NOMO-1 treated with DMSO at 0.1 percent for 48 hours (cell line): ENCODE results near the gene SDK1.

Experiments
- DNase-seq: peaks from one replicate; lab custom pipeline; 2025; ENCODE audit not compliant: unreplicated experiment; lab: John Stamatoyannopoulos, UW

Gene SDK1

DNA sequence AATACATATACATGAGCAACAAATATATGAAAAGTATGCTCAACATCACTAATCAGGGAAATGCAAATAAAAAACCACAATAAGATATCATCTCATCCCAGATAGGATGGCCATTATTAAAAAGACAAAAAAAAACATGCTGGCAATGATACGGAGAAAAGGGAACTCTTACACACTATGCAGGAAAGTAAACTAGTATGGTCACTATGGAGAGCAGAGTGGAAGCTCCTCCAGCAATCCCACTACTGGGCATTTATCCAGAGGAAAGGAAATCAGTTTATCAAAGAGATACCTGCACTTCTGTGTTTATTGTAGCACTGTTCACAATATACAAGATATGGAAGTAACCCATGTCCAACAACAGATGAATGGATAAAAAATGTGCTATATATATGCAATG lies 217.5 kb downstream of the SDK1 start:
- DNase-seq, result no peak

DNA sequence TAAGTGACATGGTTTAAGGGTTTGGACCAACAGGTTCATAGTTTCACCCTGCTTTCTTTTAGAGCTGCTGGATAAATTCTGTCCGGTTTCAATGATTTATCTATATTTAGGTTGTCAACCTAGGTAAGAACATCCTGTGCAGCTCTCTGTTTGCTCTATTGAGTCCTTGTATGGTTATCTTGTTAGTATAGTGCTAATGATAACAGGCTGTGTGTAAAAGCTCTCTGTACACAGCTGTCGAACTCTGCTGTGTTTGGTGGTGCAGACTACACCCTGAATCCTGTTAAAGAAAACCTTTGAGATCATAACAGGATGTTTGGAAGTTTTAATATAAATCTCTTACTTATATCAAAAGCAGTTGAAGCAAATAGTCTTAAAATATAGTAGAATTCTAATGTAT lies 219.2 kb downstream of the SDK1 start:
- no peak for DNase-seq

- DNase-seq, result no peak
Measured at GRCh38 chr7:3527496-3528124, 226.6 kb downstream of the SDK1 start.

- DNase-seq, result no peak
Measured at GRCh38 chr7:3533040-3533439, 232.0 kb downstream of the SDK1 start.

DNA sequence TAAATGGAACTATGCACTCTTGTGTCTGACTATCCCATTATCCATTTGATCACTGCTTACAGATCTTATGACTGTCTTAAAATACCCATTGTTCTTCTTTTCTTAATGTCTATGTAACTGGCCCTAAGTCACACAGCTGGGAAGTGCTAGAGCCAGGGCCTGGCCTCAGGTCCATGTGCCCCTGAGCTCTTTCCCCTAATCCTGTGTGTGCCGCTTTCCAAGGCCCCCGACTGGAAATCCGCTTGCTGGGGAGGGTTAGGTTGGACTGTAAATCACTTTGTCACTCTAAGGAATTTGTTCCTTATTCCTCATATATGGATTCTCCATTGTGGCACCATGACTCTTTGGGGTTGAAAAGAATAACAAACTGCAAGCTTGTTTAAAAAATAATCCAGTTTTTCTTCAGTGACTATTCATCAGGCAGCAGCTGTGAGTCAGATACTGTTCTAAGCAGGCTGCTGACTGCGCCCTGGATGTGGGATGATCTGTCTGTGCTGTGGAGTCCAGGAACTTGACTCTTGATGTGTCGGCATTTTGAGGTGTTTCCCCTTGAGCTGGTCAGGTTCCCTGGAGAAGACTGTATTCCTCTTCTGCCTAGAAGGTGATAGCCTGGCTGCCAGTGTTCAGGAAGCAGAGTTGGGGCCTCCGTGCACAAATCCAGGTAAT lies 236.3 kb downstream of the SDK1 start:
- no peak for DNase-seq

DNA sequence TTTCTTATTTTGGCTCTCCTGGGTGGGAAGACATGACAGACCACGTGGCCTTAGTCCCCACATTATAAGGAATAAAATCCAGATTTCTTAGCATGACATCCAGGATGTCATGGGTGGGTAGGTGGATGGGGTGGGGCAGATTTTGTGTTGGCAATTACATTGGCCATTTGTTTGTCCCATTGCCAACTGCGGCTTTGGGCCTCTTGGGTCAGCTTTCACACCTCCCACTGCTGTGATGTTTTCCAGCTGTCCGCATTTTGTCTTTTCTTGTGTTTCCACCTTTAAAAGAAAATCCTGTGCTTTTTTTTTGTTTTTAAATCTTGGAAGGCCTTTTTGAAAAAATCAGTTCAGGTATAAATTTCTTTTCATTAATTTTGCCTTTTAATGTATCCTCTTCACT lies 237.0 kb downstream of the SDK1 start:
- DNase-seq, result no peak

DNA sequence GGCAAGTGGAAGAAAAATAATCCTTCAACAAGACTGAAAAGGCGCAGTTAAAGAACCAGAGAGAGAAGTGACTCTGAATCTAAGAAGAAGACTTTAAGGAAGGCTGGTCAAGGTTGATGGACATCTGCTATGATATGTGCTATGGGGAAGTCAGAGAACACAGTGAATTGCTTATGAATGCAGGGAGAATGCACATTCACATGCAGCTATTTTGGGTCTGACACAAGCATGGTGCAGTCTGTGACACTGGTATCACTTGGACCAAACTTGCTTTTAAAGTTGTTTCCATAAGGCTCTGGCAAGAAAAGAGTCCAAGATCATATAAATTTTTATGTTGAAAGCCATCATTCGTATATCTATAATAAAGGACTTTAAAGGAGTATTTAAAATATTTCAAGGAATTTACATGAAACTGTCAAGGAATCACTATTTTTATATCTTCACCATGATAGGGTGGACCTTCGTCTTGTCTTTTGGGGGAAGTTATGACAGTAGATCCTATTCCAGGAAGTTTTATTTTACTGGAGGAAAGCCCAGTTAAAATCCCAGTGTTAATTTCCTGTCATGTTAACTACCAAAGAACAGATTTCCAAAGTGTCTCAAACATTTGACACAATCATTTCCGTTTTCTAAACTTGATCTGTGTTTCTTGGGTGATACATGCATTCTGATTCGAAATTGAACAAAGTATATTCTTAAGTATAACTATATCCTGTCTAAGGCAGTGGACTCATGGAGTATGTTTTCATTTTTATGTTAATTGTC lies 239.6 kb downstream of the SDK1 start:
- no peak for DNase-seq

- DNase-seq, result no peak
Measured at GRCh38 chr7:3544202-3544601, 243.2 kb downstream of the SDK1 start.

DNA sequence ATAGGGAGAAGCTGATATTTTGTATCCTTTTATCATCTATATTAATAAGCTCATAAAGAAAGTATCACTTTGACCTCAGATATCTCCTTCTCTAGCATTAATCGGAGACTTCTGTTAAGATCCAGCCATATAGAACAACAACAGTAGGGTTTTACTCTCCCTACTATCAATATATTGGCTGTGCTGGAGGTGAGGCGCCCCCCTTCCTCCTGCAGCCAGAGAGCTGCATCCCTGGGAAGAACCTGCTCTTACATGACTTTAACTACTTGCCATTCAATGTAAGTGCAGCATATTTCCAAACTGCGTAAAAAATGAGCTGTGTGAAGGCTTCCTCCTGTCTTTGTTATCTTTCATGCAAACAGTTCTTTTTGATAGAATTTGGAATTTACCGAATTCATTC lies 247.8 kb downstream of the SDK1 start:
- no peak for DNase-seq

- no peak for DNase-seq
Measured at GRCh38 chr7:3549601-3550000, 248.5 kb downstream of the SDK1 start.

- DNase-seq, result no peak
Measured at GRCh38 chr7:3551536-3551935, 250.5 kb downstream of the SDK1 start.

GRCh38 chr7:3552499-3552898 lies 251.4 kb downstream of the SDK1 start:
- DNase-seq, result peak; percentile 86

GRCh38 chr7:3558400-3558799 lies 257.3 kb downstream of the SDK1 start:
- no peak for DNase-seq

DNA sequence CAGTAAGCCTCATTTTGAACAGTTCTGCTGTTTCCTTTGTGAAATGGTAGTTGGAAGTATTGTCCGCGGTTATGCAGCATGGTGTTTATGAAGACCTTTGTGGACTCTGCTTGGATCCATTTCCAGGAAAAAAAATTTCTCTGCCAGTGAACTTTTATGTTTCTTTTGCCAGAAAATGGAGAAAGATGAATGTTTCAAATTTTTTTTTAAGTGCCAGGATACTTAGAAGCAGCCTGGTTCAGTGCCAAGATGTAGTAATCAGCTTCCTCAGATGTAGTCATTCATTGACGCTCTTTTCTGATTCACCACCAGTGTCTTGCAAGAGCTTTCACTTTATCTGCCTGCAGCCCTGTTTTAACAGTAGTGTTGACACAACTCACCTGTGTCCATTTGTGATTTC lies 258.2 kb downstream of the SDK1 start:
- peak; percentile 80 for DNase-seq

- DNase-seq, result no peak
Measured at GRCh38 chr7:3560495-3560894, 259.4 kb downstream of the SDK1 start.

DNA sequence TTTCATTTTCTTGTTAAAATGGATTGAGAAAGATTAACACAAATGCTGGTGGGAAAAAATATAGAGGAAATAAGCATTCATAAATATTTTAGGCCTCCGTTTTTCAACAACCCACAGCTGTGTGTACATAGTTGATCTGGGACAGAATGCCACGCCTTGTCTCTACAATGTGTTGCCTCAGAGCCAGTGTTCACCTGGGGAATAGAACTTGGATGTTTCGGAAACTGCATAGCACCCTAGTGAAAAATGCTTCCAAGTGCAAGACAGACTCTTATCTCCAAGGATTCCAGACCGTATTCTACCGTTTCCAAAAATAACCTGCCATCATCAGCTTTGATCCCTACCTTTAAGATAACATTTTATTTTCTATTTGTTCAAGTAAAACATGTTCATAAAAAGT lies 260.9 kb downstream of the SDK1 start:
- no peak for DNase-seq

- no peak for DNase-seq
Measured at GRCh38 chr7:3564231-3564630, 263.2 kb downstream of the SDK1 start.

DNA sequence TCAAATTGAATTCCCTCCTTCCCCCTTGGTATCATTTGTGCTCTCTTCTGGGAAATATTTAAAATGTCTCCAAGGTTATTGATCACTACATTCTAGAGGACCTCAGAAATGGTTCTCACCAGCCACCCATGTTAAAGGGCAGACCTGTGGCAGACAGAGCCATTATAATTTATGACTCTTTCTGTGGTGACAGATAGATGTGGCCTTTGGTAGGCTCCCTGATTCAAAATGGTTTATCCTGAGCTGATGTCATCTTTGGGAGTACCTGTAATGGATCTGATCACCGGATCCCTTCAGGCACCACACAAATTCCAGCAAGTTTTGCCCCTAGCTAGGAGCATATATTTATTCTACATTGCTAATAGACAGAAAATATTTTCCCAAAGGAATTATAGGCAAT lies 267.5 kb downstream of the SDK1 start:
- no peak for DNase-seq

DNA sequence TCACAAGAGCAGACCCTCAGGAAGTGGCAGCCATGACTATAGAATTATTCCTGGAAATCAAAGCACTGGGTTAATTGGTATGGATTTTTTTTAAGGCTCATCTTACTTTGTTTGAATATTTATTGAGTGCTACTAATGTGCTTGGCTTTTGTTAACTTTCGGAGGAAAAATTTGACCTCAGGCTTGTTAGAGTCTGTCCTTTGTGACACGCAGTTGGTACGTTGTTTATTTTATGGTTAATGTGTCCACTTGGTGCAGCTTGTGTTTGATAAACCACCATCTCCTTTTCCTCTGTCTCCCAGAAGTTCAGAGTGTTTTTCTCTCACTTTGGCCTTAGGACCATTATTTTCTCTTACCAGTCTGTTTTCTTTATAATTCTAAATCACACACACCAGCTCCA lies 268.6 kb downstream of the SDK1 start:
- DNase-seq, result no peak

DNA sequence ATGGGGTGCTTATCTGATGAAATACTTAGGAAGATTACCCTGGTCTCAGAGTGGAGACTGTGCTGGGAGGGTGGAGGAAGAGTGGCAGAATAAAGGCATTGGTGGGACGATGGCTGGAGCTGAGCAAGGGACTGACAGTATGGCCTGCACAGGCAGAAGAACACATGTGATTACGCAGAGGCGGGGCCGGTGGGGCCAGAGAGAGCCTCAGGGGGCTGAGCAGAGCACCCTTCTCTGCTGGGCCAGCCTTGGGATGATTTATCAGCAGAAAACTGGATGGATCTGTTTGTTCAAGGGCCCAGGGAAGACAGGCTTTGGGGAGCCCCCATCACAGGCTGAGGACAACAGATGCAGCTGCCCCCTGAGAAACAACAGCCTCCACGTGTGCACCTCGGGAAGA lies 272.1 kb downstream of the SDK1 start:
- no peak for DNase-seq

DNA sequence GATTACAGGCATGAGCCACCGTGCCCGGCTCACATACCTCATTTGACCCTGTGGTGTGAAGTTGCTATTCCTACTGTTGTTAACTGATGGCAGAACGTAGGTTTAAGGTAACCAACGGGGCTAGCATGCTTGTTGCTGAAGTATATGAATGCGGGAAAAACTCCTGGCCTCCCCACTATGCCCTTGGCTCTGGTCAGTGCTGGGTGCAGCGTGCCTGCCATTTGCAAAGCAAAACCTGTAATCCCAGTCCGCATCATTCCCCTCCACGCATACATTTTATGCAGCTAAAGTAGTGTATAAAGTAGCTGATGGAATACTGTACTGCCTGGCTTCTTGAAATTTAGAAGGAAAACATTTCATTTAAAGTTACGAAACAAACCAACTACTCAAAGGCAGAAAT lies 273.3 kb downstream of the SDK1 start:
- DNase-seq, result no peak

DNA sequence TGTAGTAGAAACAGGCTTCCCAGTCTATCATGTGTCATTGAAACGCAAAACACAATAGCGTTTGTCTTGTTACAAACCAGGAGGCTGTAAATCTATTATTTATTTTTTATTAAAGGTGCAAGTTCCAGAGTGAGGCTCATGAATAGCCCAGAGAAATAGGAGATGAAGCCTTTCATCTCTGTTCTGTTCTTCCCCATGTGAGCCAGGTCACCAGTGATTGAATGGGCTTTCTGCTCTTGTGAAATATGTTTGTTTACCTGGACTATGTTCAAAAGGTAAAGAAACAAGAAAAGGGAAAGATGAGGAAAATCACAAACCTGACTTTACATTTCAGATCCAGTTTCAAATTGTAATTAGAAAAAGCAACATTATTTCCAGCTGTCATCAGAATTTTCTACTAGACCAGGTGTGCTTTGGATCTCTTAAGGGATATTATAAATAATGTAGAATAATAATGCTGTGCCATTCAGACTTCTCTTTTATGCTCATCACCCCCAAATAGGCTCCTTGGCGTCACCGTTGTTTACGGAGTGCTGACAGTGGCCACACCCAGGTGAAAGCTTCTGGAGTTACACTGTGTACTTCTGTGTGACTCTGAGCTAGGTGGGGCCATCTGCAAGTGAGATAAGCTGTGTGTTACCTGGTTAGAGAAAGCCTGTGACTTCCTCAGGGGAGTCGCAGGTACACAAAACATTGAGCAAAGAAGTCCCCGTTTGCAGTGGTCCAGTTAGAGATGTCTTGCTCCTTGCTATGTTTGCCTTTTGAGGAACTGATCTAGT lies 274.9 kb downstream of the SDK1 start:
- DNase-seq, result no peak
